Kidney (tissue), 14 donors: ENCODE measurements around the gene GON7. TPM values are rescaled to one million over a fixed set of nuclear protein-coding genes. Genes with fewer than 3 reads are reported as not detected.
"Not testable (repeated sequence)": the region's sequence is repeated elsewhere in the genome, so short reads cannot be mapped to it uniquely, and the experiment has no call there.

ENCODE experiments used
- DNase-seq, 5 donors: peaks; one replicate each; pipeline ENCODE4 v3.0.0-alpha.2; 2013 to 2020
- FAIRE-seq: peaks from 2 replicates; lab custom pipeline; 2012; peaks lifted over from hg19 to GRCh38; lab: Jason Lieb, UNC
- H3K27ac ChIP-seq, 2 donors: one replicate each; pipeline ENCODE4 v1.7.0; 2013; ENCODE audit warnings: low read depth in 2 of 2, low read length in 2 of 2, inconsistent platforms in 1 of 2
- H3K27me3 ChIP-seq: one replicate; pipeline ENCODE4 v1.7.1; 2013; ENCODE audit warnings: low read length, inconsistent platforms; ENCODE audit not compliant: control insufficient read depth, insufficient read depth
- H3K36me3 ChIP-seq, 3 donors: one replicate each; pipeline versions ENCODE4 v1.7.0 to v1.7.1; 2013; ENCODE audit warnings: low read length in 3 of 3, control low read depth in 1 of 3, inconsistent platforms in 1 of 3; ENCODE audit not compliant: insufficient read depth in 3 of 3, control insufficient read depth in 2 of 3
- H3K4me1 ChIP-seq, 3 donors: one replicate each; pipeline versions ENCODE4 v1.7.0 to v1.7.1; 2013; ENCODE audit warnings: low read length in 3 of 3, inconsistent platforms in 1 of 3, low read depth in 1 of 3; ENCODE audit not compliant: control insufficient read depth in 2 of 3, insufficient read depth in 2 of 3
- H3K4me3 ChIP-seq, 3 donors: one replicate each; pipeline versions ENCODE4 v1.7.0 to v1.8.1; 2013; ENCODE audit warnings: low read length in 3 of 3, control low read depth in 1 of 3, inconsistent platforms in 1 of 3
- H3K9ac ChIP-seq, 3 donors: one replicate each; pipeline versions ENCODE4 v1.7.0 to v1.7.1; 2013; ENCODE audit warnings: low read length in 3 of 3, control low read depth in 1 of 3, inconsistent platforms in 1 of 3
- H3K9me3 ChIP-seq, 3 donors: one replicate each; pipeline versions ENCODE4 v1.7.0 to v1.7.1; 2013; ENCODE audit warnings: low read length in 3 of 3, control low read depth in 1 of 3, inconsistent platforms in 1 of 3; ENCODE audit not compliant: control insufficient read depth in 2 of 3, insufficient read depth in 1 of 3
- intact Hi-C: fragments of 100-400 bp; cut with DNase I; formaldehyde crosslinking; loops from one replicate; pipeline ENCODE4 v1.11.1; 2022
- polyA plus RNA-seq: library from polyadenylated mRNA; stranded (reverse); fragments of 350-450 nt; fragmentation: Illumina TruSeq; extraction: RNeasy Lipid Tissue Mini Kit (QIAGEN cat#74804); gene quantifications from one replicate; pipeline ENCODE4 v1.2.3, GENCODE V29; 2014; ENCODE audit warnings: low read depth, low replicate concordance; ENCODE audit not compliant: insufficient read depth
- total RNA-seq: library from RNA; stranded (reverse); fragmentation: NEBNext Ultra II Directional; extraction: Animal tissue kit (Norgen Biotek cat#: 25700); gene quantifications from one replicate; pipeline ENCODE4 v1.2.1, GENCODE V29; 2021
- TF ChIP-seq, protein P1 (sequence below): IDR thresholded peaks from 3 replicates; pipeline ENCODE4 v1.5.1; 2012; ENCODE audit warnings: mild to moderate bottlenecking, moderate library complexity, borderline replicate concordance; ENCODE audit not compliant: insufficient read depth; ENCODE audit errors: extremely low read depth
- donor health status: control.
- donor health status: control.
- donor health status: control.
- donor health status: control.
- donor health status: control.
- donor health status: DM: yes; HTN: yes; CAD: no.
- donor health status: Normal renal cell carcinoma (clear cell type).

Gene GON7
- total and polyA plus RNA-seq, 2 donors from 2014 or later, result 12.3 to 35.3 TPM

DNA sequence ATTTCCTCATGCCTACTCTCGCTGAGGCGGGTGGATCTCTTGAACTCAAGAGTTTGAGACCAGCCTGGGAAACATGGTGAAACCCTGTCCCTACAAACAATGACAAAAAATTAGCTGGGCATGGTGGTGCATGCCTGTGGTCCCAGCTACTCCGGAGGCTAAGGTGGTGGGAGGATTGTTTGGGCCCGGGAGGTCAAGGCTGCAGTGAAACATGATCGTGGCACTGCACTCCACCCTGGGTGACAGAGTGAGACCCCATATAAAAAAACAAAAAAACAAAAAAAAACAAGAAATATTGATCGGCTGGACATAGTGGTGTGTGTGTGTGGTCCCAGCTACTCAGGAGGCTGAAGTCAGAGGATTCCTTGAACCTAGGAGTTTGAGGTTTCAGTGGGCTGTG is 31.4 kb downstream of the GON7 start:
- Histone ChIP-seq H3K27ac (no peak overlapping the region), H3K9ac (no peak overlapping the region), H3K9me3 (no peaks in the 10 kb centered on the region), H3K27me3 (no peaks in the 10 kb centered on the region), H3K36me3 (no peaks in the 10 kb centered on the region), H3K4me3 (no peak overlapping the region), H3K4me1 (no peaks in the 10 kb centered on the region)
- FAIRE-seq (no peak), DNase-seq (no peak)
- intact Hi-C loops, result no loop called here
- TF ChIP-seq, protein P1, sequence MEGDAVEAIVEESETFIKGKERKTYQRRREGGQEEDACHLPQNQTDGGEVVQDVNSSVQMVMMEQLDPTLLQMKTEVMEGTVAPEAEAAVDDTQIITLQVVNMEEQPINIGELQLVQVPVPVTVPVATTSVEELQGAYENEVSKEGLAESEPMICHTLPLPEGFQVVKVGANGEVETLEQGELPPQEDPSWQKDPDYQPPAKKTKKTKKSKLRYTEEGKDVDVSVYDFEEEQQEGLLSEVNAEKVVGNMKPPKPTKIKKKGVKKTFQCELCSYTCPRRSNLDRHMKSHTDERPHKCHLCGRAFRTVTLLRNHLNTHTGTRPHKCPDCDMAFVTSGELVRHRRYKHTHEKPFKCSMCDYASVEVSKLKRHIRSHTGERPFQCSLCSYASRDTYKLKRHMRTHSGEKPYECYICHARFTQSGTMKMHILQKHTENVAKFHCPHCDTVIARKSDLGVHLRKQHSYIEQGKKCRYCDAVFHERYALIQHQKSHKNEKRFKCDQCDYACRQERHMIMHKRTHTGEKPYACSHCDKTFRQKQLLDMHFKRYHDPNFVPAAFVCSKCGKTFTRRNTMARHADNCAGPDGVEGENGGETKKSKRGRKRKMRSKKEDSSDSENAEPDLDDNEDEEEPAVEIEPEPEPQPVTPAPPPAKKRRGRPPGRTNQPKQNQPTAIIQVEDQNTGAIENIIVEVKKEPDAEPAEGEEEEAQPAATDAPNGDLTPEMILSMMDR, result no peak

DNA sequence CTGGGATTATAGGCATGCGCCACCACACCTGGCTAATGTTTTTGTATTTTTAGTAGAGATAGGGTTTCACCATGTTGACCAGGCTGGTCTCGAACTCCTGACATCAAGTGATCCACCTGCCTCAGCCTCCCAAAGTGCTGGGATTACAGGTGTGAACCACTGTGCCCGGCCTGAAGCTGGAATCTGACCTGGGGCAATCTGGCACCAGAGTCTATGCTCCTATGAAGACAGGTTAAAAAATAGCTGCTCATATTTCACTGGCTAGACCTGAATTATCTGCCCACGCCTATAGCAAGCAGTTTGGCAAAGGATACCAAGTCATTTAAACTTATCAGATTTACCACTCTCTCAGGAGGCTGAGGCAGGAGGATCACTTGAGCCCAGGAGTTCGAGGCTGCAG is 32.1 kb downstream of the GON7 start:
- DNase-seq, H3K27ac ChIP-seq, H3K9me3 ChIP-seq, intact Hi-C loops, H3K4me3 ChIP-seq, FAIRE-seq, H3K27me3 ChIP-seq, H3K9ac ChIP-seq, H3K36me3 ChIP-seq, H3K4me1 ChIP-seq: not testable (repeated sequence)

DNA sequence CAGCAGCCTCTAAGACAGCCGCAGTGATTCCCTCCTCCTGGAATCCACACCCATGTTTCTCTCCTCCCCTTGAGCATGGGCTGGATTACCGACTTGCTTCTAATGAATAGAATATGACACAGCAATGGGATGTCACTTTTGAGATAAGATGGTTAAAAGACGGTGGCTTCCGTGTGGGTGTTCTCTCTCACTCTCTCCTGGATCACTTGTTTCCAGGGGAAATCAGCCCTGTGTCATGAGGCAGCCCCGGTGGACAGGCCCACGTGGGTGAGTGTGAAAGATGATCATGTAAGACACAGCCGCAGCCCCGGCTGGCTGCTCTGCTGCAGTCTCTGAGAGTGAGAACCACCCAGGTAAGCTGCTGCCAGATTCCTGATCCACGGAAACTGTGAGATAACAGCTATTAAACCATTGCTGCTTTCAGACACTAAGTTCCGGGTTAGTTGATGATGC is 32.9 kb downstream of the GON7 start:
- no peak overlapping the region for H3K27ac ChIP-seq
- H3K9ac ChIP-seq, result no peak overlapping the region
- H3K36me3 ChIP-seq, result no peaks in the 10 kb centered on the region
- intact Hi-C loops, result no loop called here
- H3K4me1 ChIP-seq, result no peaks in the 10 kb centered on the region
- no peak for FAIRE-seq
- no peaks in the 10 kb centered on the region for H3K9me3 ChIP-seq
- no peaks in the 10 kb centered on the region for H3K27me3 ChIP-seq
- TF ChIP-seq, protein P1, result no peak
- no peak overlapping the region for H3K4me3 ChIP-seq
- DNase-seq, result peak in 4 of 5 donors; percentile 67 to 72 (median 69)

DNA sequence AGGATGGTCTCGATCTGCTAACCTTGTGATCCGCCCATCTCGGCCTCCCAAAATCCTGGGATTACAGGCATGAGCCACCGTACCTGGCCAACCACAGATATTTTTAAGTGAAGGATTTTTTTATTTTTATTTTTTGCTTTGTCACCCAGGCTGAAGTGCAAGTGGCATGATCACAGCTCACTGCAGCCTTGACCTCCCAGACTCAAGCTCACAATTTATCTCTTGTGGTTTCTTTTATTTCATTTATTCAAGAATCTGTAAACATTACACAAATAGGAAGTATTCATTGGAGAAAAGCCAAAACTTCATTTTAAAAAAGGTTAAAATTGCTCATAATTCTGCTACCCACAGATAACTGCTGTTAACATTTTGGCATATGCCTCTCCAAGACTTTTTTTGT is 35.5 kb downstream of the GON7 start:
- Histone ChIP-seq H3K36me3 (no peaks in the 10 kb centered on the region), H3K9ac (no peak overlapping the region), H3K27ac (no peak overlapping the region), H3K27me3 (no peaks in the 10 kb centered on the region), H3K4me3 (no peak overlapping the region), H3K4me1 (no peaks in the 10 kb centered on the region), H3K9me3 (no peaks in the 10 kb centered on the region)
- intact Hi-C loops, result no loop called here
- FAIRE-seq (no peak), DNase-seq (no peak)
- TF ChIP-seq, protein P1, result no peak

DNA sequence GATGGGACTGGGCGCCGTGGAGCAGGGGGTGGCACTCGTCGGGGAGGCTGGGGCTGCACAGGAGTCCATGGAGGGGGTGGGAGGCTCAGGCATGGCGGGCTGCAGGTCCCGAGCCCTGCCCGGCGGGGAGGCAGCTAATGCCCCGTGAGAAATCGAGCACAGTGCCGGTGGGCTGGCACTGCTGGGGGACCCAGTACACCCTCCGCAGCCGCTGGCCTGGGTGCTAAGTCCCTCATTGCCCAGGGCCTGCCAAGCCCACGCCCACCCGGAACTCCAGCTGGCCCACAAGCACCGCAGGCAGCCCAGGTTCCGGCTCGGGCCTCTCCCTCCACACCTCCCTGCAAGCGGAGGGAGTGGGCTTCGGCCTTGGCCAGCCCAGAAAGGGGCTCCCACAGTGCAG is 36.7 kb downstream of the GON7 start:
- H3K4me3 ChIP-seq, H3K27me3 ChIP-seq, H3K9me3 ChIP-seq, FAIRE-seq, H3K9ac ChIP-seq, H3K4me1 ChIP-seq, H3K36me3 ChIP-seq, intact Hi-C loops, H3K27ac ChIP-seq, DNase-seq: not testable (repeated sequence)

DNA sequence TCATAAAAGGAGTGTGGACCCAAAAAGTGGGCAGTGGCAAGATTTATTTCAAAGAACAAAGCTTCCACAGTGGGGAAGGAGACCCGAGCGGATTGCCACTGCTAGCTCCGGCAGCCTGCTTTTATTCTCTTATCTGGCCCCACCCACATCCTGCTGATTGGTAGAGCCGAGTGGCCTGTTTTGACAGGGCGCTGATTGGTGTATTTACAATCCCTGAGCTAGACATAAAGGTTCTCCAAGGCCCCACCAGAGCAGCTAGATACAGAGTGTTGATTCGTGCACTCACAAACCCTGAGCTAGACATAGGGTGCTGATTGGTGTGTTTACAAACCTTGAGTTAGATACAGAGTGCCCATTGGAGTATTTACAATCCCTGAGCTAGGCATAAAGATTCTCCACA is 37.2 kb downstream of the GON7 start:
- H3K4me3 ChIP-seq, H3K27me3 ChIP-seq, DNase-seq, FAIRE-seq, H3K9me3 ChIP-seq, intact Hi-C loops, H3K9ac ChIP-seq, H3K36me3 ChIP-seq, H3K27ac ChIP-seq, H3K4me1 ChIP-seq: not testable (repeated sequence)
